GM12865 (cell line): ENCODE data around the gene CEACAM16.
"Not testable (repeated sequence)": the region's sequence is repeated elsewhere in the genome, so short reads cannot be mapped to it uniquely, and the experiment has no call there.

Experiments used
- DNase-seq: peaks from one replicate; pipeline ENCODE4 v3.0.0; 2010; ENCODE audit warnings: low read depth
- H3K4me3 ChIP-seq: 2 replicates; pipeline ENCODE4 v1.5.1; 2011; ENCODE audit warnings: mild to moderate bottlenecking, low read depth, low read length, control low read depth
- CTCF ChIP-seq: IDR thresholded peaks from 2 replicates; pipeline ENCODE4 v1.5.1; 2011; ENCODE audit warnings: low read length, control low read depth, low read depth, inconsistent platforms; ENCODE audit not compliant: insufficient read depth; ENCODE audit errors: missing control alignments

CEACAM16 gene

GRCh38 chr19:44677019-44677811 is 21.7 kb upstream of the CEACAM16 start:
- DNase-seq = peak; percentile 28
- no peak overlapping the region for H3K4me3 ChIP-seq
- TF ChIP-seq CTCF = no peak

GRCh38 chr19:44680536-44680935 is 18.4 kb upstream of the CEACAM16 start:
- TF ChIP-seq CTCF = no peak
- DNase-seq = no peak

GRCh38 chr19:44681992-44682790 is 16.8 kb upstream of the CEACAM16 start:
- no peak for TF ChIP-seq CTCF
- no peak overlapping the region for H3K4me3 ChIP-seq
- no peak for DNase-seq

More at GRCh38 chr19:44680536-44680935, 18.4 kb upstream of the CEACAM16 start:
- H3K4me3 ChIP-seq = no peak overlapping the region

GRCh38 chr19:44682807-44683206 is 16.1 kb upstream of the CEACAM16 start:
- DNase-seq = peak; percentile 57
- TF ChIP-seq CTCF = no peak
- no peak overlapping the region for H3K4me3 ChIP-seq

GRCh38 chr19:44683434-44684210 is 15.3 kb upstream of the CEACAM16 start:
- H3K4me3 ChIP-seq = no peak overlapping the region
- TF ChIP-seq CTCF = no peak
- DNase-seq = no peak

- H3K4me3 ChIP-seq = not testable (repeated sequence)
These were observed 14.6 kb upstream of the CEACAM16 start for GRCh38 chr19:44684396-44684795.

More at GRCh38 chr19:44684396-44684795, 14.6 kb upstream of the CEACAM16 start:
- DNase-seq = not testable (repeated sequence)
